ENCODE measurements around the gene CNTNAP2.
A peak's percentile ranks its signal among the peaks of the same experiment; 100 is the strongest.

CNTNAP2 gene

GRCh38 chr7:148104136-148104716, 1987.6 kb downstream of the CNTNAP2 start:
- no peak for DNase-seq (ENCODE audit: low spot score)

GRCh38 chr7:148104924-148105323, 1988.3 kb downstream of the CNTNAP2 start:
- DNase-seq (ENCODE audit: low spot score), result no peak

GRCh38 chr7:148105853-148106252, 1989.3 kb downstream of the CNTNAP2 start:
- no peak for DNase-seq (ENCODE audit: low spot score)

DNA sequence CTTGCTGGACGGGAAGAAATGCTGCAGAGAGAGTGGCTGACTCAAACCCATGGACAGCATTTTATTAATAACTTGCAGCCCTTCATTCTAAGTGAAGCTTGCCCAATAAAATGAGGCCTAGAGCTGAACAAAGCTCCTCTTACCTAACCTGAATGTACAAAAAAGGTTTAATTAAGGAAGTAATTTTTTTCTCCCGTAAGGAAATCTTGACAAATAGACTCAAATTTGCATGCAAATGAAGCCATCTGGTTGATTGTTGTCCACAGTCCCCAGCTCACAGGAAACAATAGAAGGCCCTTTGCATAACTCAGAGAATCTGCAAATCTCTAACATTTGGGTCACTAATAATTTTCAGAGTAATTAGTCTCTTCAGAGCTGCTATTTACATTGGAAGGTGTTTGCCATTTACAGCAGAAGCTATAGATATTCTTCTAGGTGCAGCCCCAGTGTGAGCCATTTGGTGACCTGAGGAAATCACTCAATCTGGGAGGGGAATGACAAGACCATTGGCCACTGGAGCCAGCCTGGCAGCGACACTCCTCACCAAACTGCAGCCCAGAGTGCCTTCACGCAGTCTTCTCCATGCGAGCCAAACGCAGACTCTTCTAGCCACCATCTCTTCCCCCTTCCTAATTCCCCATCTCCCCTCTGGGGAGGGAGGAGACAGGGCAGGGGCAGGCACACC, 1991.0 kb downstream of the CNTNAP2 start:
- no peak for DNase-seq (ENCODE audit: low spot score)

GRCh38 chr7:148108381-148108780, 1991.8 kb downstream of the CNTNAP2 start:
- DNase-seq (ENCODE audit: low spot score), result no peak

GRCh38 chr7:148110097-148110868, 1993.7 kb downstream of the CNTNAP2 start:
- DNase-seq (ENCODE audit: low spot score), result no peak

DNA sequence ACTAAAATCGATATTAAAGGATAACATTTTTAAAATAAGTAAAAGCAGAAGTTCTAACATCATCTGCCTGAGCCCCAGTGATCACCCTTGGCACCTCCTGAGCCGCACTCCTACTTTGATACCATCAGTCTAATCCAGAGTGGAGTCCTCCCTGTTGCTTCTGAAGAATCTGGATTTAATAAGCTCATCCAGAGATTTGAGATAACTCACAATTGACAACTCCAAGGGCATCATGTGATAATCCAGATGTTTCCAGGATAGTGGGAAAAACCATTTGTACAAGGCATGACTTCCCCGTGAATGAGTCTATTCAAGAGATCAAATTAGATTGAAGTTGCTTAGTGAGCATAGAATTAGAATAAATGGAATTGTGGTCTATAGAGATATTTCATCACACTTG, 1998.2 kb downstream of the CNTNAP2 start:
- DNase-seq (ENCODE audit: low spot score), result no peak

- no peak for DNase-seq (ENCODE audit: low spot score)
Observed at GRCh38 chr7:148115308-148115707, 1998.7 kb downstream of the CNTNAP2 start.

- no peak for DNase-seq (ENCODE audit: low spot score)
Observed at GRCh38 chr7:148116195-148116594, 1999.6 kb downstream of the CNTNAP2 start.

DNA sequence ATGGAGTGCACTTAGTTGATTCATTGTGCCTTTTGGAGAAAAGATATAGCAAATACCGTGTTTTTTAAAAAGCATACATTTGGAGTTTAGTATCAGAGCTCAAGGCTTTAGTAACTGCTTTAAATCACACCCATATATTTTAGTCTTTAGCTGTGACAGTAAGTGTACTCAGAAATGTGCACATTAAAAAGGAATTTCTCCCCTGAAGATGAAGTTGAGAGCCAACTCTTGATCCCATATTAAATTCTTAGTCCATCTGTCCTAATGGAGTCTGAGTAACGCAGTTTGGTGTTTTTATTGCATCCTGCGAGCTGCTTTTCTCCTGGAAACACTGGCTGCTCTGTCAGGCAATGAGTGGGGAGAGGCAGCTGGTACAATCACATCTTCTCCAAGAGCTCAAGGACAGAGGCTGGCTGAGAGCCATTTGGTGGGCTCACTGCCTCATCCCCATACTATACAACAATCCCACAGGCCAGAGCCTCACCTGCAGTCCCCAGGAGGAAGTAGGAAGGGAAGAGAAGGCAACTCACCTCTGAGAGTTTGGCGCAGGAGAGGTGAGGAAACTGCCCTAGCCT, 2000.3 kb downstream of the CNTNAP2 start:
- no peak for DNase-seq (ENCODE audit: low spot score)

GRCh38 chr7:148118371-148118770, 2001.8 kb downstream of the CNTNAP2 start:
- no peak for DNase-seq (ENCODE audit: low spot score)

DNA sequence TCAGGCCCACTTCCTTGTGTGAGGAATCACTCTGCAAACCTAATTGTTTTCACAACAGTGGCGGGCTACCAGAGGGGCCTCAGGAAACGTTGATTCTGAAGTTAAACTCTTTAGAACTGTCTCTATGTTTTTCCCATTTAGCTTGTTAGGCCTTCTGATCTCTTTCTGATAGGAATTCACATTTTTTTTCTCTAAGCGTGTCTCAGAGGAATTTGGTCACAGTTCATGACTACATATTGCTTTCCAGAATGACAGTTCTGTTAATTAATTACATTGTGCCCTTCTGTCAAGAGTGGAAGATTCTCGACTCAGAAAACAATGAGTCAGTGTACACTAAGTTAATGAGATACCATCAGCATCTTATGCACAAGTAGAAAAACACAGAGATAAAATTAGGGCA, 2004.8 kb downstream of the CNTNAP2 start:
- DNase-seq (ENCODE audit: low spot score), result no peak

GRCh38 chr7:148121847-148122246, 2005.2 kb downstream of the CNTNAP2 start:
- DNase-seq (ENCODE audit: low spot score), result no peak

GRCh38 chr7:148124477-148124876, 2007.9 kb downstream of the CNTNAP2 start:
- no peak for DNase-seq (ENCODE audit: low spot score)

GRCh38 chr7:148127374-148127773, 2010.8 kb downstream of the CNTNAP2 start:
- no peak for DNase-seq (ENCODE audit: low spot score)

DNA sequence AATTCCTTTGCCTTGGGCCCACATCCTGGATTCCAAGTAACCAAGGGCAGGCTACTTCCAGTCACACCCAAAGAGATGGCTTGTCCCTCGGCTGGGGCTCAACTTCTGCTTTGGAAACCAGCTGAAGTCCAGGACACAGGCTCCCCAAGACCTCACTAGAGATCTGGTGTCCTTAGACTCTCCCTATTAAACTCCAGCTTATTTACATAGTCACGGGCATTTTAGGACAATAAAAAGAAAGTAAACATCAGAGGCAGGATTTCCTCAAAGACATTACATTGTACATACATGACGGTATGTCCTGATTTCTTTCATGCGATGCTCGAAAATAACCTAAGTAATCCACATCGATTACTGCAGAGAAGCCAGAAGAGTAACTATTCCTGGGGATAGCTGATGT, 2012.4 kb downstream of the CNTNAP2 start:
- no peak for DNase-seq (ENCODE audit: low spot score)

DNA sequence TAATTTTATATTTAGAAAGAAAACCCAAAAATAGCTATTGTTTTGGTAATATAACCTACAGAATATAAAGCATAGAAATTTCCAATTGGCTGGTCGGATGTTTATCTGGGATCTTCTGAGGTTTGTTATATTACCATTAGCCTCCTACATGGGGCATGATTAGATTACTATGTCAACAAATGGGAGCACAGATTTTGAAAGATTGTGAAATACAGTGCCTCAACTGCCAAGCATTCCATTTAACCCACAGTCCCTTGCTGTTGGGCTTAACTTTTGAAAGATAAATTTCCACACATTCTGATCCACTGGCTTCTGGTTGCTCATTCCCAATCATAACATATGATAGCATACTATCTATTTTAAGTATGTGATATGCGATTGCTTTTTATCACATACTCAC, 2018.5 kb downstream of the CNTNAP2 start:
- DNase-seq (ENCODE audit: low spot score), result no peak

DNA sequence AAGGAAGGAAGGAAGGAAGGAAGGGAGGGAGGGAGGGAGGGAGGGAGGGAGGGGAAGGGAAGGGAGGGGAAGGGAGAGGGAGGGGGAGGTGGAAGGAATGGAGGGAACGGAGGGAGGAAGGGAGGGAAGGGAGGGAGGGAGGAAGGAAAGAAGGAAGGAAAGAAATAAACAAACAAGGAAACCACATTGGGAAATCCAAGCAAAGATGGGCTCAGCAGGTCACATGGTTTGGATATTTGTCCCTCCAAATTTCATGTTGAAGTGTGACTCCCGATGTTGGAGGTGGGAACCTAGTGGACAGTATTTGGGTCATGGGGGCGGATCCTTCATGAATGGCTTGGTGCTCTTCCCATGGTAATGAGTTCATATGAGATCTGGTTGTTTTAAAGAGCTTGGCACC, 2019.4 kb downstream of the CNTNAP2 start:
- DNase-seq (ENCODE audit: low spot score), result no peak

GRCh38 chr7:148142660-148143248, 2026.2 kb downstream of the CNTNAP2 start:
- DNase-seq (ENCODE audit: low spot score), result peak; percentile 68

- DNase-seq (ENCODE audit: low spot score), result no peak
Observed at GRCh38 chr7:148144827-148145226, 2028.2 kb downstream of the CNTNAP2 start.

- no peak for DNase-seq (ENCODE audit: low spot score)
Observed at GRCh38 chr7:148146346-148146745, 2029.7 kb downstream of the CNTNAP2 start.

DNA sequence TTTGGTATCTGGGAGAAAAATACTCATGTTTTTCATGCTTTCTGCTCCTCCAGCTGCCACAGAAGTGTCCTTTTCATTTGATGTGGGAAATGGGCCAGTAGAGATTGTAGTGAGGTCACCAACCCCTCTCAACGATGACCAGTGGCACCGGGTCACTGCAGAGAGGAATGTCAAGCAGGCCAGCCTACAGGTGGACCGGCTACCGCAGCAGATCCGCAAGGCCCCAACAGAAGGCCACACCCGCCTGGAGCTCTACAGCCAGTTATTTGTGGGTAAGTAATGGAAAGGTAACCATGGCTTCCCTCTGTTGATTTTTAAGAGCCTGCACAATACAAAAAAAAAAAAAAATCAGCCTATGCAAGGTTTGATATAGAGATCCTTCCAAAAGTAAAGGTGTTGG, 2030.8 kb downstream of the CNTNAP2 start:
- DNase-seq (ENCODE audit: low spot score), result no peak

GRCh38 chr7:148148456-148148855, 2031.9 kb downstream of the CNTNAP2 start:
- DNase-seq (ENCODE audit: low spot score), result no peak
